Gastroesophageal sphincter (tissue), 3 donors: ENCODE measurements around the gene ABCA7.

ENCODE experiments used
- CTCF ChIP-seq, 4 experiments: fragments of 200-600 bp in 2 of 4; fragments of 450-650 bp in 2 of 4; sonication (generic) in 1 of 4; IDR thresholded peaks; one replicate each; pipeline ENCODE4 v1.5.1; 2017 to 2019; ENCODE audit warnings: antibody characterized with exemption in 4 of 4, mild to moderate bottlenecking in 2 of 4, moderate library complexity in 2 of 4
- EP300 ChIP-seq: sonication (generic); formaldehyde crosslinking; IDR thresholded peaks from one replicate; pipeline ENCODE4 v1.6.1; 2017; ENCODE audit warnings: antibody characterized with exemption, mild to moderate bottlenecking
- POLR2A ChIP-seq, 2 donors: fragments of 450-650 bp; IDR thresholded peaks; one replicate each; pipeline ENCODE4 v1.6.1; 2017; ENCODE audit warnings: antibody characterized with exemption in 2 of 2, mild to moderate bottlenecking in 2 of 2, moderate library complexity in 1 of 2
- POLR2AphosphoS5 ChIP-seq: sonication (generic); formaldehyde crosslinking; IDR thresholded peaks from one replicate; pipeline ENCODE4 v1.6.1; 2017; ENCODE audit warnings: antibody characterized with exemption

- TF ChIP-seq CTCF (IDR thresholded peaks at IDR 0.05) (no peak), POLR2A (IDR thresholded peaks at IDR 0.05) (no peak), EP300 (no peak), POLR2AphosphoS5 (no peak)
These were observed 27.6 kb upstream of the ABCA7 start for GRCh38 chr19:1012334-1012733.
